GM19099 (cell line): ENCODE measurements around the gene LHFPL4.

Experiments used
- POLR2A ChIP-seq: IDR thresholded peaks from 3 replicates; pipeline ENCODE4 v1.6.1; 2011; ENCODE audit warnings: low read depth; ENCODE audit not compliant: insufficient read length; ENCODE audit errors: extremely low read depth

The LHFPL4 gene

GRCh38 chr3:9553021-9553947, at the start of gene LHFPL4:
LHFPL4 (minus strand) TSS chr3:9553822; CDS start chr3:9552679, 1,143 bp downstream.
- TF ChIP-seq POLR2A: no peak

- TF ChIP-seq POLR2A: no peak
Observed at GRCh38 chr3:9602620-9603019, 49.0 kb upstream of the LHFPL4 start.

GRCh38 chr3:9600597-9600996, 47.0 kb upstream of the LHFPL4 start:
- TF ChIP-seq POLR2A: no peak

- no peak for TF ChIP-seq POLR2A
Observed at GRCh38 chr3:9598783-9599387, 45.3 kb upstream of the LHFPL4 start.

GRCh38 chr3:9595877-9596276, 42.3 kb upstream of the LHFPL4 start:
- TF ChIP-seq POLR2A: no peak

- no peak for TF ChIP-seq POLR2A
Observed at GRCh38 chr3:9590282-9590791, 36.7 kb upstream of the LHFPL4 start.

- TF ChIP-seq POLR2A: no peak
Observed at GRCh38 chr3:9583792-9584191, 30.2 kb upstream of the LHFPL4 start.

GRCh38 chr3:9583371-9583770, 29.7 kb upstream of the LHFPL4 start:
- TF ChIP-seq POLR2A: no peak

GRCh38 chr3:9582332-9582731, 28.7 kb upstream of the LHFPL4 start:
- TF ChIP-seq POLR2A: no peak

- TF ChIP-seq POLR2A: no peak
Observed at GRCh38 chr3:9581742-9582141, 28.1 kb upstream of the LHFPL4 start.

GRCh38 chr3:9569054-9569453, 15.4 kb upstream of the LHFPL4 start:
- no peak for TF ChIP-seq POLR2A

GRCh38 chr3:9565316-9565715, 11.7 kb upstream of the LHFPL4 start:
- TF ChIP-seq POLR2A: no peak

- TF ChIP-seq POLR2A: no peak
Observed at GRCh38 chr3:9563851-9564250, 10.2 kb upstream of the LHFPL4 start.

GRCh38 chr3:9553948-9554513, 409 bp upstream of the LHFPL4 start:
- TF ChIP-seq POLR2A: no peak

GRCh38 chr3:9552252-9552999, 1.2 kb downstream of the LHFPL4 start:
- no peak for TF ChIP-seq POLR2A
